GDM1 (cell line): ENCODE data around the gene MBNL1.

Experiments
- DNase-seq: peaks from one replicate; lab custom pipeline; 2025; lab: John Stamatoyannopoulos, UW

Gene MBNL1

GRCh38 chr3:152447511-152447910 is 178.8 kb downstream of the MBNL1 start:
- DNase-seq, result no peak

GRCh38 chr3:152448091-152448490 is 179.4 kb downstream of the MBNL1 start:
- DNase-seq, result no peak

GRCh38 chr3:152452318-152452717 is 183.6 kb downstream of the MBNL1 start:
- DNase-seq, result no peak

- DNase-seq, result no peak
These were observed 185.5 kb downstream of the MBNL1 start for GRCh38 chr3:152454076-152454875.

- DNase-seq, result no peak
These were observed 187.3 kb downstream of the MBNL1 start for GRCh38 chr3:152455989-152456388.

GRCh38 chr3:152457500-152458375 is 189.0 kb downstream of the MBNL1 start:
- DNase-seq, result no peak

GRCh38 chr3:152458376-152459117 is 189.8 kb downstream of the MBNL1 start:
- DNase-seq, result no peak

GRCh38 chr3:152459118-152459515 is 190.4 kb downstream of the MBNL1 start:
- DNase-seq, result no peak

GRCh38 chr3:152459572-152459971 is 190.8 kb downstream of the MBNL1 start:
- no peak for DNase-seq

GRCh38 chr3:152460936-152461335 is 192.2 kb downstream of the MBNL1 start:
- no peak for DNase-seq

- DNase-seq, result no peak
These were observed 192.7 kb downstream of the MBNL1 start for GRCh38 chr3:152461460-152461859.

GRCh38 chr3:152466784-152467183 is 198.1 kb downstream of the MBNL1 start:
- DNase-seq, result no peak

GRCh38 chr3:152469248-152470025 is 200.7 kb downstream of the MBNL1 start:
- no peak for DNase-seq

GRCh38 chr3:152470095-152470494 is 201.4 kb downstream of the MBNL1 start:
- no peak for DNase-seq

GRCh38 chr3:152470893-152471292 is 202.2 kb downstream of the MBNL1 start:
- no peak for DNase-seq

- DNase-seq, result peak; percentile 23
These were observed 203.3 kb downstream of the MBNL1 start for GRCh38 chr3:152471814-152472671.

- no peak for DNase-seq
These were observed 203.9 kb downstream of the MBNL1 start for GRCh38 chr3:152472672-152472954.

- peak; percentile 32 for DNase-seq
These were observed 205.9 kb downstream of the MBNL1 start for GRCh38 chr3:152474585-152474984.

- DNase-seq, result no peak
These were observed 208.7 kb downstream of the MBNL1 start for GRCh38 chr3:152477422-152477821.

- DNase-seq, result no peak
These were observed 211.7 kb downstream of the MBNL1 start for GRCh38 chr3:152480282-152480953.
